AG09319 (cell line): ENCODE results near the gene CYB5D1.
"Not testable (repeated sequence)": the region's sequence is repeated elsewhere in the genome, so short reads cannot be mapped to it uniquely, and the experiment has no call there.

Experiments used
- DNase-seq: peaks from one replicate; pipeline ENCODE4 v3.0.0-alpha.2; 2010; ENCODE audit warnings: low read depth; ENCODE audit errors: extremely low read depth
- CTCF ChIP-seq: IDR thresholded peaks from 2 replicates; pipeline ENCODE4 v1.5.1; 2011; ENCODE audit warnings: low read depth, mild to moderate bottlenecking, inconsistent platforms, low read length, moderate library complexity

Gene CYB5D1

DNA sequence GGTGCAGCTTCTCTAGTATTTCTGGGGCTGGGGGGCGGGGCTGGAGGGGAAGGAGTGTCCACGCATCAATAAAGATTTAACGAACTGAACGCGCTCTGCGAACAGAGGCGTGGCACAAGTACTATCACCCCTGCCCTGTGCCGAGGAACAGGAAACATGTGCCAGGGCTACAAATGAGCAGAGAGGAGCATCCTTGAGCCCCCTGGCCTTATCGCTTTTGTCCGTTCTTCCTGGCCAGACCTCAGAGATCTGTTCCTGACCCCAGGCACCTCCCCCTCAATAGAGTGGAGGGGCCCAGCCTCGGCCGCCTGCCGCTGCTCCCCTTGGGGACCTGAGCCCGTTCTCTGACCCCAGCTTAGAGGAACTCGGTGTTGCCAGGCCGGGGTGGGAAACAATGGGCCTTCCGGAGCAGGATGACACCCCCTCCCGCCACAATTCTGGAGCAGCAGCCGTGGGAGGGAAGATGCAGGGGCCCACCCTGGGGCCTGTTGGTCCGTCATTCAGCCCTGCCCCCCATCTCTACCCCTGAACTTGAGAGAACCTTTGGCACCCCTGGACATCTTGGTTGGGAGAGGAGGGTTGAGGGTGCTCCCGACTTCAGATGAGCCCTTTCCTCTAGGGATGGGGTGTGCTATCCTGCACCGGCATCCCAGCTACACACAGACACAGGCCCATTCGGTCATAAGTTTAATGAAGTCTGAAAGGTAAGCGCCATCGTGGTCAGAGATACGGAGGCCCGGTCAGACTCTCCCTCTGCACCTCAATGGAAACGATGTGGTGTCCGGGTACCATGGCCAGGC is 1.6 kb upstream of the CYB5D1 start:
- no peak for TF ChIP-seq CTCF
- DNase-seq: no peak

- DNase-seq: peak; percentile 98
- peak; percentile 52 for TF ChIP-seq CTCF
These were observed 741 bp upstream of the CYB5D1 start, which contains the start of gene NAA38 for GRCh38 chr17:7856811-7857712. Gene NAA38, minus strand, starts transcription at chr17:7857559. Its CDS starts 96 bp downstream, at chr17:7857463.

- TF ChIP-seq CTCF: peak; percentile 44
- DNase-seq: no peak
These were observed 663 bp downstream of the CYB5D1 start for GRCh38 chr17:7858522-7858810.

DNA sequence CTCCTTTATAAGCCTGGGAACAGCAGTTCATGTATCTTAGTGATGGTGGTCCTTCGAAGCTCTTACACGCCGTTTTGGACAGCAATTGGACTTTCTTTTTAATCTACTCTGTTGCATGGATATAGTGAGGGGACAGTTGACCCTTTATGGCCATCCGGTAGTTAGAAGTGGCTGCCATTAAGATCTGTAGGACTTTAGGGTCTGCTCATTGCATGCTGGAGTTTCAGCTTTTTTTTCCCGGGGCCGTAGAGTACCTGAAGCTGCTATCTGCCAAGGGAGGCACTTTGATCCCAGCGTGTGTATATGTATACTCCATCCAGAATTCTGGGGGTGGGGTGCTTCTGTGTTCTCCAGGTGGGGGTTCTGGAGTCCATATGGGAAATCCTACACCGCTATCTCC is 1.2 kb downstream of the CYB5D1 start:
- DNase-seq: no peak

GRCh38 chr17:7862692-7863437 is 5.1 kb downstream of the CYB5D1 start:
- DNase-seq: no peak
- TF ChIP-seq CTCF: peak; percentile 61

More for the DNA sequence above, 1.2 kb downstream of the CYB5D1 start:
- TF ChIP-seq CTCF: no peak

DNA sequence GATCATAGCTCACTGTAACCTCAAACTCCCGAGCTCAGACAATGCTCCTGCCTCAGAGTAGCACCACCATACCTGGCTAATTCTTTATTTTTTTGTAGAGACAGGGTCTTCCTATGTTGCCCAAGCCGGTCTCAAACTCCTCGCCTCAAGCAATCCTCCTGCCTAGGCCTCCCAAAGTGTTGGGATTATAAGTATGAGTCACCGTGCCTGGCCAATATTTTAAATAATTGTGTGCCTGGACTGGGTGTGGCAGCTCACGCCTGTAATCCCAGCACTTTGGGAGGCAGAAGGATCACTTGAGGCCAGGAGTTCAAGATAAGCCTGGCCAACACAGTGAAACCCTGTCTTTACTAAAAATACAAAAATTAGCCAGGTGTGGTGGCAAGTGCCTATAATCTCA is 6.6 kb downstream of the CYB5D1 start:
- not testable (repeated sequence) for DNase-seq

DNA sequence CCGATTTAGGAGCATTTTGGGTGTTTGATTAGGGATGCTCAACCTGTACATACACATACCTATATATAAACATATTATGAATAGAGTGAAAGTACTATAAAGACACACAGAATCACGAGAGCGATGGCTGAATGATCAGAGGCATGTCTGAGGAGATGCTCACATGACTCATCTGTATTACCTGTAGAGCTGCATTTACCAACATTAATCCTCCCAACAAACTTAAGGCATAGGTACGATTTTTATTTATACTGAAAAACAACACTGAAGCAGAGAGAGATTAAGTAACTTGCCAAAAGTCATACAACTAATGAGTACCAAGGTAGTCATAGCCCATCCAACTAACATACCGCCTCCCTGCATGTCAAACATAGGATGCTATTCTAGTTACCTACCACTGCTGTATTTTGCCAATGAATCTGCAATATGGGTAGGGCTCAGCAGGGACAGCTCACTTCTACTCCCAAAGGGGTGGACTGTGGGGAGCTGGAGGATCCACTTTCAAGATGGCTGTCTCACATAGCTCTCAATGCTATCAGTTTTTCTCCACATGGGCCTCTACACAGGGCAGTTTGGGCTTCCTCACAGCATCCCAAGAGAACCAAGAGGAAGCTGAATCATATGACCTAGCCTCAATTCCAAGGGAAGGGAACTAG is 7.3 kb downstream of the CYB5D1 start:
- DNase-seq: no peak
- no peak for TF ChIP-seq CTCF
